BE2C (cell line): Measurements from ENCODE around the gene AHRR.
"Not testable (repeated sequence)": the region's sequence is repeated elsewhere in the genome, so short reads cannot be mapped to it uniquely, and the experiment has no call there.

Source experiments
- DNase-seq: peaks from one replicate; pipeline ENCODE4 v3.0.0-alpha.2; 2020
- H3K27me3 ChIP-seq: fragments of 250-450 bp; sonication (Bioruptor Pico); 2 replicates; pipeline ENCODE4 v1.5.1; 2020; ENCODE audit warnings: mild to moderate bottlenecking
- H3K36me3 ChIP-seq: fragments of 250-450 bp; sonication (Bioruptor Pico); 2 replicates; pipeline ENCODE4 v1.5.1; 2020; ENCODE audit warnings: mild to moderate bottlenecking
- H3K4me1 ChIP-seq: fragments of 250-450 bp; sonication (Bioruptor Pico); 2 replicates; pipeline ENCODE4 v1.5.1; 2020
- H3K4me3 ChIP-seq: 2 replicates; pipeline ENCODE4 v1.5.1; 2011; ENCODE audit warnings: low read depth, low read length
- H3K9me3 ChIP-seq: fragments of 250-450 bp; sonication (Bioruptor Pico); 2 replicates; pipeline ENCODE4 v1.5.1; 2020
- TF ChIP-seq, protein P1 (sequence below): IDR thresholded peaks from 2 replicates; pipeline ENCODE4 v1.5.1; 2012; ENCODE audit warnings: mild to moderate bottlenecking, low read depth, low read length

Gene AHRR

DNA sequence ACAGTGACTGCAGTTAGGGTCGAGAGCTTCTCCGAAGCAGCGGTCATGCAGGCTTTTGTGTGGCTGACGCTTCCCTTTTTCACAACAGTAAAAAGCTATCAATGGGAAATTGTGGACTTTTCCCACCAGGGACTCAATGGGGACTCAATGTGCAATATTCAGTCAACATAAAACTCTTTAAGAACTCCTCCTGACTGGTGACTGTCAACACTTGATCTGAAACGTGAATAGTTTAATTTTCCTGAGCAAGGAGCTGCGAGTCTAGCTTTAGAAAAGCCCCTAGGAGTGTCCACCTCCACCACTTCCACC, 150.2 kb downstream of the AHRR start:
- Histone ChIP-seq H3K9me3 (no peaks in the 10 kb centered on the region), H3K27me3 (peaks cover 27% of the 10 kb centered on the region), H3K36me3 (peaks cover 8% of the 10 kb centered on the region), H3K4me1 (no peaks in the 10 kb centered on the region), H3K4me3 (peak overlapping the region; percentile 78)
- TF ChIP-seq, protein P1, sequence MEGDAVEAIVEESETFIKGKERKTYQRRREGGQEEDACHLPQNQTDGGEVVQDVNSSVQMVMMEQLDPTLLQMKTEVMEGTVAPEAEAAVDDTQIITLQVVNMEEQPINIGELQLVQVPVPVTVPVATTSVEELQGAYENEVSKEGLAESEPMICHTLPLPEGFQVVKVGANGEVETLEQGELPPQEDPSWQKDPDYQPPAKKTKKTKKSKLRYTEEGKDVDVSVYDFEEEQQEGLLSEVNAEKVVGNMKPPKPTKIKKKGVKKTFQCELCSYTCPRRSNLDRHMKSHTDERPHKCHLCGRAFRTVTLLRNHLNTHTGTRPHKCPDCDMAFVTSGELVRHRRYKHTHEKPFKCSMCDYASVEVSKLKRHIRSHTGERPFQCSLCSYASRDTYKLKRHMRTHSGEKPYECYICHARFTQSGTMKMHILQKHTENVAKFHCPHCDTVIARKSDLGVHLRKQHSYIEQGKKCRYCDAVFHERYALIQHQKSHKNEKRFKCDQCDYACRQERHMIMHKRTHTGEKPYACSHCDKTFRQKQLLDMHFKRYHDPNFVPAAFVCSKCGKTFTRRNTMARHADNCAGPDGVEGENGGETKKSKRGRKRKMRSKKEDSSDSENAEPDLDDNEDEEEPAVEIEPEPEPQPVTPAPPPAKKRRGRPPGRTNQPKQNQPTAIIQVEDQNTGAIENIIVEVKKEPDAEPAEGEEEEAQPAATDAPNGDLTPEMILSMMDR, result no peak
- no peak for DNase-seq

DNA sequence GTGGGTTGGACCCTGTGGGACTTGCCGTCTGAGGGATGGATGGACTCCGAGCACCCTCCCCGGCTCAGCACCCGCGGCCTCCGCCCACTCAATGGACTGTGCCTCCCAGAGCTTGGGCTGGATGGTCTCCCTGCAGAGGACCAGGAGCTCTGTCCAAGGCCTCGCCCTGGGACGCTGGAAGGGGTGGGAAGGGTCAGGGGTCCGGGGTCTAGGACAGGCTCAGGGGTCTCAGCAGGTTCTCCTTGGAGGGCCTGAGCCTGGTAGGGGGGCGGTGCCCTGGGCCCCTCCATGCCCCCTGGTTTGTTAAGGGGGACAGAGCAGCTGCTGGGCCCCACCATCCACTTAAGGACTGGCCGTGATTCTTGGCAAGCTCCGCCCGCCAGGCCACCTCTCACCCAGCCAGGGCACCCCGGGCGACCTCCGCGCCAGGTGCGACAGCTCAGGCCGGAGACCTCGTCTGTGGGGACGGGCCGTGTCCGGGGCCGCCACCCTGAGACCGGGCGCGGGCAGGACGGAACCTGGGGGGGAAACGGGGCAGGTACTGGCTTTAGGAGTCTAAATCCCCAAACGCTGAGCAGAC, 150.7 kb downstream of the AHRR start:
- H3K4me1 ChIP-seq, result no peaks in the 10 kb centered on the region
- H3K4me3 ChIP-seq, result peak overlapping the region; percentile 78
- H3K27me3 ChIP-seq, result peaks cover 32% of the 10 kb centered on the region
- TF ChIP-seq, protein P1, result no peak
- DNase-seq, result peak; percentile 28
- no peaks in the 10 kb centered on the region for H3K9me3 ChIP-seq
- peaks cover 8% of the 10 kb centered on the region for H3K36me3 ChIP-seq

DNA sequence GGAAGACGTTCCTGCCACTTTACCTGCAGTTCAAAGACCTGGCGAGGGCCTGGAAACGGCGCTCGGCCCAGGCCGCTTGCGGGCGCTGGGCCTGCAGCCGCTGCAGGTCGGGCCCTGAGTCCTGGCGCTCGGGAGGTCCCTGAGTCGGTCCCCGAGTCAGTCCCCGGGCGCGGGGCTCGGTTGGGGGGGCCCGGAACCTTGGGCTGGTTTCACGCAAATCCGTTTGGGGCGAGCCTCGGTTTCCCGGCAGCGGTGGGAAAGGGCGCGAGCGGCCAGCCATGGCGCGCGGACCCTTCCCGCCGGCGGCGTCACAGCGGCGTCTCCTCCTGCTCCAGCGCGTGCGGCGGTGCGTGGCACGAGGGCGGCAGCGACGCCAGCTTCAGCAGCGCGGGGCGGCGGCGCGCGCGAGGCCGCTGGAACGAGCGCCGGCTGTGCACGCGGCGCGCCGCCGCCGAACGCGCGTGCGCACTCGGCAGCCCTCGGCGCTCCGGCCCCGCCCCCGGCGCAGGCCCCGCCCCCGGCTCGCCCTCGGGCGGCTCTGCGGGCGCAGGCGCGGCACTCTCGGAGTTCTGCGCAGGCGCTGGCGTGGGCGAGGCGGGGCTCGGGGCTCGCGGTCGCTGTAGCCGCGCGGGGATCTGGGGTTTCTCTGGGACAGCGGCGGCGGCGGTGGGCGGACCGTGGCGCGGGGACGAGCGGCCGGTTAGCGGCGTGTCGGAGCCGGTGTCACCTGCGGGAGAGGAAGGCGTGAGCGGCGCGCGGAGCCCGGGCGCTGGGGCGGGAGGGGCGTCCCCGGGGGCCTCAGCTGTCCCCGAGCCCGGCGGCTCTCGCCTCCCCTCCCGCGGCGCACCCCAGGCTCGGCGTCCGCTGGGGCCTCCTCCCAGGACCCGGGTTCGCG, 151.4 kb downstream of the AHRR start:
- peak overlapping the region; percentile 78 for H3K4me3 ChIP-seq
- H3K36me3 ChIP-seq, result peaks cover 8% of the 10 kb centered on the region
- H3K4me1 ChIP-seq, result no peaks in the 10 kb centered on the region
- peaks cover 39% of the 10 kb centered on the region for H3K27me3 ChIP-seq
- TF ChIP-seq, protein P1, result no peak
- no peaks in the 10 kb centered on the region for H3K9me3 ChIP-seq
- DNase-seq, result peak; percentile 90

DNA sequence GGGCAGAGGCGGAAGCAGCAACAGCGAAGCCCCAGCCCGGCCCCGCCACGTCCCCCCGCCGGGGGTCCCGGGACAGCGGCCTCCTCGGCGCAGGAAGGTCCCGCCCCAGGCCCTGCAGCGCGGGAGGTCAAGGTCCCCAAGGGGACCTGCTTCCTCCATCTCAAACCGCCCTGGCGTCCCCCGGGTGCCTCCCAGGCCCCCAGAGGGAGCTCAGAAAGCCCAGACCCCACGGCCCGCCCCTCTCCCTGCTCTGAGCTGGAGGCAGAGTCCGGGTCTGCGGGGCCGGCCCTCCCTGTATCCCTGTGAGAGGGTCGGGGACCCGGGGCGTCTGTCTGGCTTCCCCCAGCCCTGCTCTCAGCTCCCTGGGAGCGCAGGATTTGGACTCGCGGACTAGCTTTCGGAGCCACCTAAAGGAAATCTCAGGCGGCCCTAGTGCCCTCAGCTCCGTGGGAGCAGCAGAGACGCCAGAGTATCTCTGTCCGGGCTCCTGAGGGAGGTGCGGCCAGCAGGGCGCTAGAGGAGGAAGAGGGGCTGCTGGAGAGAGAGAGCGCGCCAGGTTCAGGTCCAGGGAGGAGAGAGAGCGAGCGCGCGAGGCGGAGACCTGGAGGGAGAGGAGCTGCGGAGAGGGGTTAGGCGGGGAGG, 152.2 kb downstream of the AHRR start:
- DNase-seq, result peak; percentile 37
- H3K9me3 ChIP-seq, result no peaks in the 10 kb centered on the region
- peaks cover 8% of the 10 kb centered on the region for H3K36me3 ChIP-seq
- peak overlapping the region; percentile 68 for H3K4me3 ChIP-seq
- TF ChIP-seq, protein P1, result no peak
- H3K27me3 ChIP-seq, result peaks cover 47% of the 10 kb centered on the region
- H3K4me1 ChIP-seq, result no peaks in the 10 kb centered on the region

DNA sequence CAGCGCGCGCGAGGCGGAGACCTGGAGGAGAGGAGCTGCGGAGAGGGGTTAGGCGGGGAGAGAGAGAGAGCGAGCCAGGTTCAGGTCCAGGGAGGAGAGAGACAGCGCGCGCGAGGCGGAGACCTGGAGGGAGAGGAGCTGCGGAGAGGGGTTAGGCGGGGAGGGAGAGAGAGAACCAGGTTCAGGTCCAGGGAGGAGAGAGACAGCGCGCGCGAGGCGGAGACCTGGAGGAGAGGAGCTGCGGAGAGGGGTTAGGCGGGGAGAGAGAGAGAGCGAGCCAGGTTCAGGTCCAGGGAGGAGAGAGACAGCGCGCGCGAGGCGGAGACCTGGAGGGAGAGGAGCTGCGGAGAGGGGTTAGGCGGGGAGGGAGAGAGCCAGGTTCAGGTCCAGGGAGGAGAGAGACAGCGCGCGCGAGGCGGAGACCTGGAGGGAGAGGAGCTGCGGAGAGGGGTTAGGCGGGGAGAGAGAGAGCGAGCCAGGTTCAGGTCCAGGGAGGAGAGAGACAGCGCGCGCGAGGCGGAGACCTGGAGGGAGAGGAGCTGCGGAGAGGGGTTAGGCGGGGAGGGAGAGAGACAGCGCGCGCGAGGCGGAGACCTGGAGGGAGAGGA, 152.8 kb downstream of the AHRR start:
- H3K9me3 ChIP-seq, DNase-seq, H3K4me1 ChIP-seq, H3K36me3 ChIP-seq, H3K4me3 ChIP-seq: not testable (repeated sequence)
- H3K27me3 ChIP-seq, result peaks cover 54% of the 10 kb centered on the region

DNA sequence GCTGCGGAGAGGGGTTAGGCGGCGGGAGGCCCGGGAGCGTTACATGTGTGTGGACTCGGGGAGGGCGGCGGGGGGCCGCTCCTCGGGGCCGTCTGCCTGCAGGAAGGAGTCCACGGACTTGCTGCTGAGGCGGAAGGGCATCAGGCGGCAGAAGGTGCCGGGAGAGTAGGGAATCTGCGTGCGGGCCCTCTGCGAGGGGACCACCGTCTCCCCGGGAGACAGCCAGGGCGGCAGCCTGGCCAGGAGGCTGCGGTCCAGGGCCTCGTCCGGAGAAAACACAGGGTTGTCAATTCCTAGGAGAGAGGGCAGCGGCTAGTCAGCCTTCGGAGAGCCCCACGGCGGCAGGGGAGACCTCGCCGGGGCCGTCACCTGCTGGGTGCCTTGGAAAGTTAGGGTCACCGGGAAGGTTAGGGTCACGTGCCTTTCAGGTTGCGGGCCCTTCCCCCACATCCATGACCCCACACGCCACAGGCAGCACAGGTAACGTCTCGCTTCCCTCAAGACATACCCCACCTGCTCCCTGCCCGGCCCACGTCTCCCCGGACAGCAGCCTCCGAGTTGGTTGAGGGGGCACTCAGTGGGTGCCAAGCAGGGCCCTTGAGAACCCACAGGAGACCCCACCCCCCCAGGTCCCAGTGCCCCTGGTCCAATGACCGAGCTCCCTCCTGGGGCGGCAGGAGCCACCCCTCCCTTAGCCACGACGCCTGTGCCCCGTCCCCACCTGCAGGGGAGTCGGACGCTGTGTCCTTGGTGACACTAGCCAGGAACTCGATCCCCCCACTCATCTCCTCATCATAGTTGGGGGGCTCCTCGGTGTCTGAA, 153.5 kb downstream of the AHRR start:
- peaks cover 8% of the 10 kb centered on the region for H3K36me3 ChIP-seq
- H3K4me1 ChIP-seq, result no peaks in the 10 kb centered on the region
- H3K27me3 ChIP-seq, result peaks cover 56% of the 10 kb centered on the region
- H3K4me3 ChIP-seq, result no peak overlapping the region
- DNase-seq, result peak; percentile 14
- H3K9me3 ChIP-seq, result no peaks in the 10 kb centered on the region
- TF ChIP-seq, protein P1, result no peak
